ENCODE measurements around the gene SLC17A7.

- TF ChIP-seq POLR2A (IDR thresholded peaks at IDR 0.05) (no peak), CTCF (IDR thresholded peaks at IDR 0.05) (no peak), POLR2AphosphoS5 (IDR thresholded peaks at IDR 0.05) (no peak)
Measured at GRCh38 chr19:49442354-49442753, 1.0 kb upstream of the SLC17A7 start.
